Panc1 (cell line): ENCODE data around the gene CD48. TPM values are rescaled to one million over a fixed set of nuclear protein-coding genes. Genes with fewer than 3 reads are reported as not detected.
"Not testable (repeated sequence)": the region's sequence is repeated elsewhere in the genome, so short reads cannot be mapped to it uniquely, and the experiment has no call there.

Experiments
- ATAC-seq: fragments of 200-7000 bp; cut with Tn5 transposase; 2 replicates; pipeline ENCODE4 v1.9.1; 2020; ENCODE audit warnings: mild to moderate bottlenecking, moderate library complexity
- BruUV-seq: library from RNA; stranded (reverse); fragments of 400-500 nt; replicated peaks from 2 replicates; lab custom pipeline; 2021; lab: Mats Ljungman, UMichigan
- CTCF ChIA-PET: fragments of 300-600 bp; sonication (Branson Sonifier 250); formaldehyde crosslinking; loops from one replicate; lab custom pipeline; 2022; ENCODE audit warnings: antibody characterized with exemption; lab: Charles Lee
- POLR2A ChIA-PET: fragments of 300-600 bp; sonication (Branson Sonifier 250); formaldehyde crosslinking; loops from one replicate; lab custom pipeline; 2022; ENCODE audit warnings: antibody characterized with exemption; lab: Charles Lee
- DNase-seq: peaks from one replicate; pipeline ENCODE4 v3.0.0-alpha.2; 2010; ENCODE audit warnings: low read depth, low spot score
- H3K27ac ChIP-seq: 2 replicates; pipeline ENCODE4 v1.5.1; 2011; ENCODE audit warnings: mild to moderate bottlenecking, low read length, inconsistent platforms
- H3K27me3 ChIP-seq: fragments of 200-500 bp; sonication (Bioruptor generic); 2 replicates; pipeline ENCODE4 v1.6.0; 2014; ENCODE audit warnings: low read length, inconsistent platforms; ENCODE audit not compliant: control insufficient read depth, insufficient read depth
- H3K36me3 ChIP-seq: fragments of 200-500 bp; sonication (Bioruptor generic); 2 replicates; pipeline ENCODE4 v1.5.1; 2014; ENCODE audit warnings: inconsistent platforms, mild to moderate bottlenecking, low read length, moderate library complexity; ENCODE audit not compliant: control insufficient read depth, insufficient read depth
- H3K4me1 ChIP-seq: 2 replicates; pipeline ENCODE4 v1.5.1; 2011; ENCODE audit warnings: inconsistent platforms, mild to moderate bottlenecking, low read length, moderate library complexity; ENCODE audit not compliant: control insufficient read depth, insufficient read depth
- H3K4me3 ChIP-seq, 2 experiments: 2 replicates each; pipeline ENCODE4 v1.5.1; 2011 to 2012; ENCODE audit warnings: low read depth in 2 of 2, low read length in 2 of 2, mild to moderate bottlenecking in 2 of 2, inconsistent platforms in 1 of 2, moderate library complexity in 1 of 2
- H3K9me3 ChIP-seq: fragments of 200-500 bp; sonication (Bioruptor generic); 2 replicates; pipeline ENCODE4 v1.5.1; 2014; ENCODE audit warnings: low read depth, mild to moderate bottlenecking, inconsistent platforms, low read length, moderate library complexity; ENCODE audit not compliant: control insufficient read depth, insufficient read depth
- POLR2AphosphoS5 ChIP-seq: IDR thresholded peaks from 2 replicates; pipeline ENCODE4 v1.6.1; 2012; ENCODE audit warnings: mild to moderate bottlenecking, low read depth, low read length, moderate library complexity
- SIN3A ChIP-seq: IDR thresholded peaks from 2 replicates; pipeline ENCODE4 v1.6.1; 2012; ENCODE audit warnings: low read depth, mild to moderate bottlenecking, low read length, moderate library complexity, borderline replicate concordance; ENCODE audit not compliant: insufficient read depth
- TCF7L2 ChIP-seq: IDR thresholded peaks from 2 replicates; pipeline ENCODE4 v1.6.1; 2011; ENCODE audit warnings: mild to moderate bottlenecking, low read depth, low read length, inconsistent platforms
- in situ Hi-C: cut with HindIII; loops from 2 replicates; pipeline ENCODE4 v1.10.0; 2016; ENCODE audit warnings: low sequenced_read_pairs, low pct_unique_long_range_greater_than_20kb
- intact Hi-C: fragments of 100-400 bp; cut with micrococcal nuclease; formaldehyde crosslinking; loops from one replicate; pipeline ENCODE4 v1.10.0; 2022; ENCODE audit not compliant: unreplicated experiment
- total RNA-seq: library from RNA; stranded (reverse); gene quantifications from one replicate; pipeline ENCODE4 v1.2.1, GENCODE V29; 2021; ENCODE audit not compliant: unreplicated experiment
- TF ChIP-seq, protein P1 (sequence below), 2 experiments: IDR thresholded peaks; 2 replicates each; pipeline ENCODE4 v1.6.1; 2011 to 2012; ENCODE audit warnings: low read depth in 2 of 2, control low read depth in 1 of 2, low read length in 1 of 2, mild to moderate bottlenecking in 1 of 2, moderate library complexity in 1 of 2; ENCODE audit not compliant: insufficient read depth in 1 of 2
- TF ChIP-seq, protein P2 (sequence below): fragments of 450-650 bp; IDR thresholded peaks from 2 replicates; pipeline ENCODE4 v1.5.1; 2017; ENCODE audit warnings: mild to moderate bottlenecking

CD48 gene
- total RNA-seq, 1 experiment from 2014 or later, result 0.67 TPM

GRCh38 chr1:160731990-160732389, 20.4 kb upstream of the CD48 start:
- in situ Hi-C loops, result no loop called here
- H3K4me1 ChIP-seq, result no peaks in the 10 kb centered on the region
- TF ChIP-seq, protein P1, sequence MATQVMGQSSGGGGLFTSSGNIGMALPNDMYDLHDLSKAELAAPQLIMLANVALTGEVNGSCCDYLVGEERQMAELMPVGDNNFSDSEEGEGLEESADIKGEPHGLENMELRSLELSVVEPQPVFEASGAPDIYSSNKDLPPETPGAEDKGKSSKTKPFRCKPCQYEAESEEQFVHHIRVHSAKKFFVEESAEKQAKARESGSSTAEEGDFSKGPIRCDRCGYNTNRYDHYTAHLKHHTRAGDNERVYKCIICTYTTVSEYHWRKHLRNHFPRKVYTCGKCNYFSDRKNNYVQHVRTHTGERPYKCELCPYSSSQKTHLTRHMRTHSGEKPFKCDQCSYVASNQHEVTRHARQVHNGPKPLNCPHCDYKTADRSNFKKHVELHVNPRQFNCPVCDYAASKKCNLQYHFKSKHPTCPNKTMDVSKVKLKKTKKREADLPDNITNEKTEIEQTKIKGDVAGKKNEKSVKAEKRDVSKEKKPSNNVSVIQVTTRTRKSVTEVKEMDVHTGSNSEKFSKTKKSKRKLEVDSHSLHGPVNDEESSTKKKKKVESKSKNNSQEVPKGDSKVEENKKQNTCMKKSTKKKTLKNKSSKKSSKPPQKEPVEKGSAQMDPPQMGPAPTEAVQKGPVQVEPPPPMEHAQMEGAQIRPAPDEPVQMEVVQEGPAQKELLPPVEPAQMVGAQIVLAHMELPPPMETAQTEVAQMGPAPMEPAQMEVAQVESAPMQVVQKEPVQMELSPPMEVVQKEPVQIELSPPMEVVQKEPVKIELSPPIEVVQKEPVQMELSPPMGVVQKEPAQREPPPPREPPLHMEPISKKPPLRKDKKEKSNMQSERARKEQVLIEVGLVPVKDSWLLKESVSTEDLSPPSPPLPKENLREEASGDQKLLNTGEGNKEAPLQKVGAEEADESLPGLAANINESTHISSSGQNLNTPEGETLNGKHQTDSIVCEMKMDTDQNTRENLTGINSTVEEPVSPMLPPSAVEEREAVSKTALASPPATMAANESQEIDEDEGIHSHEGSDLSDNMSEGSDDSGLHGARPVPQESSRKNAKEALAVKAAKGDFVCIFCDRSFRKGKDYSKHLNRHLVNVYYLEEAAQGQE (IDR thresholded peaks at IDR 0.05; ENCODE audit: insufficient read depth in 1 of 2, low read depth in 2 of 2, low read length in 1 of 2), result no peak
- TF ChIP-seq TCF7L2, result no peak
- TF ChIP-seq POLR2AphosphoS5, result no peak
- TF ChIP-seq SIN3A, result no peak
- TF ChIP-seq, protein P2, sequence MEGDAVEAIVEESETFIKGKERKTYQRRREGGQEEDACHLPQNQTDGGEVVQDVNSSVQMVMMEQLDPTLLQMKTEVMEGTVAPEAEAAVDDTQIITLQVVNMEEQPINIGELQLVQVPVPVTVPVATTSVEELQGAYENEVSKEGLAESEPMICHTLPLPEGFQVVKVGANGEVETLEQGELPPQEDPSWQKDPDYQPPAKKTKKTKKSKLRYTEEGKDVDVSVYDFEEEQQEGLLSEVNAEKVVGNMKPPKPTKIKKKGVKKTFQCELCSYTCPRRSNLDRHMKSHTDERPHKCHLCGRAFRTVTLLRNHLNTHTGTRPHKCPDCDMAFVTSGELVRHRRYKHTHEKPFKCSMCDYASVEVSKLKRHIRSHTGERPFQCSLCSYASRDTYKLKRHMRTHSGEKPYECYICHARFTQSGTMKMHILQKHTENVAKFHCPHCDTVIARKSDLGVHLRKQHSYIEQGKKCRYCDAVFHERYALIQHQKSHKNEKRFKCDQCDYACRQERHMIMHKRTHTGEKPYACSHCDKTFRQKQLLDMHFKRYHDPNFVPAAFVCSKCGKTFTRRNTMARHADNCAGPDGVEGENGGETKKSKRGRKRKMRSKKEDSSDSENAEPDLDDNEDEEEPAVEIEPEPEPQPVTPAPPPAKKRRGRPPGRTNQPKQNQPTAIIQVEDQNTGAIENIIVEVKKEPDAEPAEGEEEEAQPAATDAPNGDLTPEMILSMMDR, result no peak
- H3K4me3 ChIP-seq, result no peak overlapping the region
- ChIA-PET POLR2A (no interaction called here), CTCF (no interaction called here)
- no peaks in the 10 kb centered on the region for H3K27me3 ChIP-seq
- no peak for DNase-seq
- H3K36me3 ChIP-seq, result no peaks in the 10 kb centered on the region
- no peaks in the 10 kb centered on the region for H3K9me3 ChIP-seq
- no peak overlapping the region for H3K27ac ChIP-seq
- no TSS peak for BruUV-seq
- ATAC-seq, result no peak
- intact Hi-C loops, result no loop called here

GRCh38 chr1:160731564-160731963, 19.9 kb upstream of the CD48 start:
- BruUV-seq, intact Hi-C loops, H3K27ac ChIP-seq, ATAC-seq, H3K4me1 ChIP-seq, H3K36me3 ChIP-seq, H3K9me3 ChIP-seq, in situ Hi-C loops, H3K4me3 ChIP-seq, H3K27me3 ChIP-seq, CTCF ChIA-PET, POLR2A ChIA-PET, DNase-seq: not testable (repeated sequence)

DNA sequence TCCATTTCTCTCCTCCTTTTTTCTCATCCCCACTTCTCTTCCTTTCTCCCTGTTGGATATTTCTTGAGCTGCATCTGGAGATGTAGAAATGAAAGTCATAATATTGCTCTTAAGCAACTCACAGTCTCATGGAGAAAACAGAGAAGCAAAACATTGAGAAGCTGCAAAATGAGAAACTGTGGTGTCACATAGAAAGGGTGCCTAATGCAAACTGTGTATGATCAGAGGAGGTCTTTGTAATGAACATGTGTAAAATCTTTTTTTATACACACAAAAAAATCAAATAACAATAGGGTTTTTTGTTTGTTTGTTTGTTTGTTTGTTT, 15.7 kb upstream of the CD48 start:
- CTCF ChIA-PET, result interaction anchor here (1.0 kb wide), 2 partner anchors 219 to 227 kb away, joined by 3 to 4 read pairs; no protein-coding TSS in a partner anchor

More for the DNA sequence above, 15.7 kb upstream of the CD48 start:
- TF ChIP-seq, protein P1 (IDR thresholded peaks at IDR 0.05; ENCODE audit: insufficient read depth in 1 of 2, low read depth in 2 of 2, low read length in 1 of 2), result no peak
- TF ChIP-seq SIN3A (no peak), POLR2AphosphoS5 (no peak), TCF7L2 (no peak)
- TF ChIP-seq, protein P2, result no peak
- DNase-seq (no peak), ATAC-seq (no peak)
- BruUV-seq, result no TSS peak
- POLR2A ChIA-PET, result no interaction called here
- no peaks in the 10 kb centered on the region for H3K9me3 ChIP-seq
- in situ Hi-C loops (no loop called here), intact Hi-C loops (loop anchor here (2.0 to 5.0 kb wide), 2 partner anchors 104 to 225 kb away; partner anchors contain the start of gene ITLN2)
- H3K4me3 ChIP-seq, result no peak overlapping the region
- H3K36me3 ChIP-seq, result no peaks in the 10 kb centered on the region
- H3K27me3 ChIP-seq, result peaks cover 10% of the 10 kb centered on the region
- H3K4me1 ChIP-seq, result peaks cover 4% of the 10 kb centered on the region; the same call in 1 of the 2 replicates
- no peak overlapping the region for H3K27ac ChIP-seq
